ENCODE data around the gene FAM163A.
"Not testable (repeated sequence)": the region's sequence is repeated elsewhere in the genome, so short reads cannot be mapped to it uniquely, and the experiment has no call there.

Gene FAM163A

GRCh38 chr1:179793281-179793680, 50.2 kb downstream of the FAM163A start:
- no peak for DNase-seq (ENCODE audit: low read depth in 2 of 2)

GRCh38 chr1:179794146-179794545, 51.1 kb downstream of the FAM163A start:
- no peak for DNase-seq (ENCODE audit: low read depth in 2 of 2)

GRCh38 chr1:179794669-179795068, 51.6 kb downstream of the FAM163A start:
- DNase-seq (ENCODE audit: low read depth in 2 of 2) = no peak

GRCh38 chr1:179798213-179798863, 55.2 kb downstream of the FAM163A start:
- DNase-seq (ENCODE audit: low read depth in 2 of 2) = no peak

- DNase-seq (ENCODE audit: low read depth in 2 of 2) = no peak
Observed at GRCh38 chr1:179798864-179799516, 55.9 kb downstream of the FAM163A start.

- no peak for DNase-seq (ENCODE audit: low read depth in 2 of 2)
Observed at GRCh38 chr1:179800481-179800880, 57.4 kb downstream of the FAM163A start.

- DNase-seq (ENCODE audit: low read depth in 2 of 2) = no peak
Observed at GRCh38 chr1:179803104-179803503, 60.0 kb downstream of the FAM163A start.

GRCh38 chr1:179803918-179804317, 60.8 kb downstream of the FAM163A start:
- no peak for DNase-seq (ENCODE audit: low read depth in 2 of 2)

- DNase-seq (ENCODE audit: low read depth in 2 of 2) = not testable (repeated sequence)
Observed at GRCh38 chr1:179804417-179804816, 61.3 kb downstream of the FAM163A start.

GRCh38 chr1:179805291-179806195, 62.5 kb downstream of the FAM163A start:
- DNase-seq (ENCODE audit: low read depth in 2 of 2) = no peak

GRCh38 chr1:179806333-179806732, 63.2 kb downstream of the FAM163A start:
- no peak for DNase-seq (ENCODE audit: low read depth in 2 of 2)

- no peak for DNase-seq (ENCODE audit: low read depth in 2 of 2)
Observed at GRCh38 chr1:179807291-179807690, 64.2 kb downstream of the FAM163A start.

GRCh38 chr1:179807691-179808485, 64.8 kb downstream of the FAM163A start:
- no peak for DNase-seq (ENCODE audit: low read depth in 2 of 2)

GRCh38 chr1:179808503-179808902, 65.4 kb downstream of the FAM163A start:
- DNase-seq (ENCODE audit: low read depth in 2 of 2) = no peak

GRCh38 chr1:179809506-179810366, 66.6 kb downstream of the FAM163A start:
- DNase-seq (ENCODE audit: low read depth in 2 of 2) = peak; percentile 24 to 48

- no peak for DNase-seq (ENCODE audit: low read depth in 2 of 2)
Observed at GRCh38 chr1:179810367-179810715, 67.2 kb downstream of the FAM163A start.

- no peak for DNase-seq (ENCODE audit: low read depth in 2 of 2)
Observed at GRCh38 chr1:179812501-179813292, 69.6 kb downstream of the FAM163A start.

- no peak for DNase-seq (ENCODE audit: low read depth in 2 of 2)
Observed at GRCh38 chr1:179813626-179814545, 70.8 kb downstream of the FAM163A start.

- DNase-seq (ENCODE audit: low read depth in 2 of 2) = no peak
Observed at GRCh38 chr1:179814546-179814838, 71.4 kb downstream of the FAM163A start.

Data from stimulated activated CD4-positive, alpha-beta T cell treated with anti-CD3 and anti-CD28 coated beads, Interleukin-15, amount 100 ng/mL, for 48 hours (primary cell).